Endothelial cell of umbilical vein (primary cell): ENCODE data around the gene DPP3. TPM values are rescaled to one million over a fixed set of nuclear protein-coding genes. Genes with fewer than 3 reads are reported as not detected.

Source experiments
- BruUV-seq: library from RNA; stranded (reverse); fragments of 400-500 nt; replicated peaks from 2 replicates; lab custom pipeline; 2021; lab: Mats Ljungman, UMichigan
- CTCF ChIA-PET: fragments of 300-600, 350-600 bp; sonication (Branson Sonifier 250); formaldehyde crosslinking; loops from one replicate; lab custom pipeline; 2021; ENCODE audit warnings: antibody characterized with exemption, inconsistent platforms; lab: Charles Lee
- POLR2A ChIA-PET: fragments of 300-600, 350-600 bp; sonication (Branson Sonifier 250); formaldehyde crosslinking; loops from one replicate; lab custom pipeline; 2021; ENCODE audit warnings: antibody characterized with exemption, inconsistent platforms; lab: Charles Lee
- DNase-seq: peaks from one replicate; pipeline ENCODE4 v3.0.0-alpha.2; 2011; ENCODE audit warnings: low read depth, low spot score
- FAIRE-seq: peaks from 2 replicates; lab custom pipeline; 2011; peaks lifted over from hg19 to GRCh38; lab: Jason Lieb, UNC
- H2AFZ ChIP-seq: 2 replicates; pipeline ENCODE4 v1.6.0; 2012; ENCODE audit warnings: low read depth, low read length, control low read depth, inconsistent platforms
- H3K27ac ChIP-seq: 2 replicates; pipeline ENCODE4 v1.5.1; 2011; ENCODE audit warnings: low read depth, mild to moderate bottlenecking, control low read depth, low read length, moderate library complexity; ENCODE audit not compliant: insufficient read depth
- H3K27me3 ChIP-seq, 2 experiments: 2 replicates each; pipeline versions ENCODE4 v1.6.0 to v1.6.1; 2011; ENCODE audit warnings: low read length in 2 of 2, mixed read lengths in 1 of 2; ENCODE audit not compliant: control insufficient read depth in 2 of 2, insufficient read depth in 2 of 2
- H3K36me3 ChIP-seq, 2 experiments: 2 replicates in 1 of 2; 3 replicates in 1 of 2; pipeline ENCODE4 v1.5.1; 2011; ENCODE audit warnings: low read length in 2 of 2, mild to moderate bottlenecking in 1 of 2, moderate library complexity in 1 of 2; ENCODE audit not compliant: control insufficient read depth in 2 of 2, insufficient read depth in 2 of 2; ENCODE audit errors: extremely low read depth in 1 of 2
- H3K4me1 ChIP-seq: 3 replicates; pipeline ENCODE4 v1.5.1; 2011; ENCODE audit warnings: mild to moderate bottlenecking, low read length; ENCODE audit not compliant: control insufficient read depth, insufficient read depth; ENCODE audit errors: extremely low read depth
- H3K4me2 ChIP-seq: 2 replicates; pipeline ENCODE4 v1.6.1; 2011; ENCODE audit warnings: low read length, control low read depth, mixed read lengths; ENCODE audit not compliant: insufficient read depth
- H3K4me3 ChIP-seq, 3 experiments: fragments of 200-600 bp in 1 of 3; sonication (generic), shearing (Covaris generic) in 1 of 3; replicated peaks in 1 of 3; 2 replicates each; pipeline ENCODE4 v1.5.1; 2011 to 2016; ENCODE audit warnings: control low read depth in 3 of 3, low read length in 3 of 3, mild to moderate bottlenecking in 2 of 3, inconsistent platforms in 1 of 3, low read depth in 1 of 3, moderate library complexity in 1 of 3; ENCODE audit not compliant: insufficient read depth in 1 of 3
- H3K79me2 ChIP-seq: 2 replicates; pipeline ENCODE4 v1.6.0; 2012; ENCODE audit warnings: low read length, inconsistent platforms; ENCODE audit not compliant: control insufficient read depth, insufficient read depth
- H3K9ac ChIP-seq: replicated peaks from 2 replicates; pipeline ENCODE3; 2011; ENCODE audit warnings: low read length, control low read depth; ENCODE audit not compliant: insufficient read depth; ENCODE audit errors: extremely low read depth
- H3K9me1 ChIP-seq: replicated peaks from 3 replicates; pipeline ENCODE4 v1.6.0; 2011; ENCODE audit warnings: mild to moderate bottlenecking, low read length; ENCODE audit not compliant: control insufficient read depth, insufficient read depth; ENCODE audit errors: extremely low read depth
- H3K9me3 ChIP-seq: replicated peaks from 2 replicates; pipeline ENCODE4 v1.5.1; 2012; ENCODE audit warnings: low read length, inconsistent platforms; ENCODE audit not compliant: control insufficient read depth, insufficient read depth
- H4K20me1 ChIP-seq: replicated peaks from 2 replicates; pipeline ENCODE3; 2011; ENCODE audit warnings: mild to moderate bottlenecking, low read length; ENCODE audit not compliant: control insufficient read depth, insufficient read depth; ENCODE audit errors: extremely low read depth
- EZH2 ChIP-seq: IDR thresholded peaks from 2 replicates; pipeline ENCODE4 v1.6.1; 2012; ENCODE audit warnings: borderline replicate concordance, low read depth, mild to moderate bottlenecking, moderate library complexity, low read length, inconsistent platforms; ENCODE audit not compliant: severe bottlenecking
- FOS ChIP-seq: IDR thresholded peaks from 2 replicates; pipeline ENCODE4 v1.6.1; 2011; ENCODE audit warnings: mild to moderate bottlenecking, low read length, moderate library complexity, borderline replicate concordance; ENCODE audit not compliant: insufficient read depth
- GATA2 ChIP-seq: IDR thresholded peaks from 2 replicates; pipeline ENCODE4 v1.7.0; 2011; ENCODE audit warnings: low read depth, mild to moderate bottlenecking, moderate library complexity, mixed read lengths, low read length; ENCODE audit not compliant: insufficient read length, insufficient read depth
- JUN ChIP-seq: IDR thresholded peaks from 2 replicates; pipeline ENCODE4 v1.6.1; 2011; ENCODE audit warnings: borderline replicate concordance, low read depth; ENCODE audit not compliant: insufficient read length, insufficient read depth
- MYC ChIP-seq: IDR thresholded peaks from one replicate; pipeline ENCODE4 v1.6.1; 2011; ENCODE audit warnings: mild to moderate bottlenecking, low read depth, low read length
- POLR2A ChIP-seq: IDR thresholded peaks from 2 replicates; pipeline ENCODE4 v1.6.1; 2012; ENCODE audit warnings: low read depth, mild to moderate bottlenecking, control low read depth, low read length
- POLR2AphosphoS5 ChIP-seq: IDR thresholded peaks from 2 replicates; pipeline ENCODE4 v1.6.1; 2012; ENCODE audit warnings: low read depth, mild to moderate bottlenecking, control low read depth, low read length, moderate library complexity; ENCODE audit not compliant: insufficient read depth
- dilution Hi-C: fragments of 300-500 bp; cut with MboI; formaldehyde crosslinking; loops from one replicate; pipeline ENCODE4 v1.15.0; 2019; ENCODE audit warnings: low sequenced_read_pairs; ENCODE audit not compliant: extremely low pct_ligation_motif_present
- intact Hi-C: fragments of 100-400 bp; cut with micrococcal nuclease; formaldehyde crosslinking; loops from one replicate; pipeline ENCODE4 v1.10.0; 2022
- polyA plus RNA-seq, 4 experiments: library from polyadenylated mRNA; depleted of rRNA in 3 of 4; stranded (reverse) in 3 of 4; unstranded in 1 of 4; fragments of >200 nt; gene quantifications; 2 replicates each; pipeline versions ENCODE4 v1.2.1 to v1.2.3, GENCODE V29; 2011 to 2012; ENCODE audit warnings: missing spikeins in 1 of 4
- total RNA-seq: library from RNA; stranded (reverse); gene quantifications from 2 replicates; pipeline ENCODE4 v1.2.3, GENCODE V29; 2021
- TF ChIP-seq, protein P1 (sequence below), 2 donors: IDR thresholded peaks; 1 replicate in 1 of 2; 2 replicates in 1 of 2; pipeline ENCODE4 v1.5.1; 2011; ENCODE audit warnings: low read length in 2 of 2, mild to moderate bottlenecking in 2 of 2, moderate library complexity in 2 of 2, control low read depth in 1 of 2, inconsistent platforms in 1 of 2, low read depth in 1 of 2; ENCODE audit not compliant: insufficient read depth in 1 of 2; ENCODE audit errors: extremely low read depth in 1 of 2
- TF ChIP-seq, protein P2 (sequence below): IDR thresholded peaks from 2 replicates; pipeline ENCODE4 v1.6.1; 2011; ENCODE audit not compliant: insufficient read depth, insufficient read length

DPP3 gene
- total and polyA plus RNA-seq, 2 donors (not counting 3 experiments of a cell fraction or from before 2014, with no cell fraction given) = 46.4 to 50.4 TPM

DNA sequence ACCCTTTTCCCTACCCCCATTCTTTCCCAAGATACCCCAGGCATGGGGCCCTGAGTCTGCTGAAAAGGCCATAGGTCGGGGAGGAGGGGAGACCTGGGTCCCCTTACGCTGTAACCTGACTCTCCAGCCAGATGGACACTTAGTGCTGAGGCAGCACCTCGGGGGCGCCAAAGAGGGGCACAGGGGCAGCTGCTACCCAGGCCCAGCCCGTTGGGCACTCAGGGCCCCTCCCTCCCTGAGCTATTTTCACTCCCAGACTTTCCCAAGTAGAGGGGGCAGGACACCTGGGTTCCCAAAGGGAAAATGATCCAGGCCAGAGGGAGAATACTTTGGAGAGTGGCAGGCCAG lies 67.4 kb downstream of the DPP3 start:
- TF ChIP-seq POLR2AphosphoS5 = no peak
- no peak for TF ChIP-seq GATA2
- no peak for TF ChIP-seq POLR2A
- TF ChIP-seq EZH2 = no peak
- TF ChIP-seq FOS = no peak
- TF ChIP-seq, protein P1, sequence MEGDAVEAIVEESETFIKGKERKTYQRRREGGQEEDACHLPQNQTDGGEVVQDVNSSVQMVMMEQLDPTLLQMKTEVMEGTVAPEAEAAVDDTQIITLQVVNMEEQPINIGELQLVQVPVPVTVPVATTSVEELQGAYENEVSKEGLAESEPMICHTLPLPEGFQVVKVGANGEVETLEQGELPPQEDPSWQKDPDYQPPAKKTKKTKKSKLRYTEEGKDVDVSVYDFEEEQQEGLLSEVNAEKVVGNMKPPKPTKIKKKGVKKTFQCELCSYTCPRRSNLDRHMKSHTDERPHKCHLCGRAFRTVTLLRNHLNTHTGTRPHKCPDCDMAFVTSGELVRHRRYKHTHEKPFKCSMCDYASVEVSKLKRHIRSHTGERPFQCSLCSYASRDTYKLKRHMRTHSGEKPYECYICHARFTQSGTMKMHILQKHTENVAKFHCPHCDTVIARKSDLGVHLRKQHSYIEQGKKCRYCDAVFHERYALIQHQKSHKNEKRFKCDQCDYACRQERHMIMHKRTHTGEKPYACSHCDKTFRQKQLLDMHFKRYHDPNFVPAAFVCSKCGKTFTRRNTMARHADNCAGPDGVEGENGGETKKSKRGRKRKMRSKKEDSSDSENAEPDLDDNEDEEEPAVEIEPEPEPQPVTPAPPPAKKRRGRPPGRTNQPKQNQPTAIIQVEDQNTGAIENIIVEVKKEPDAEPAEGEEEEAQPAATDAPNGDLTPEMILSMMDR (IDR thresholded peaks at IDR 0.05; ENCODE audit: extremely low read depth in 1 of 2, insufficient read depth in 1 of 2, low read depth in 1 of 2, low read length in 2 of 2) = no peak
- TF ChIP-seq JUN = no peak
- no peak for TF ChIP-seq MYC
- TF ChIP-seq, protein P2, sequence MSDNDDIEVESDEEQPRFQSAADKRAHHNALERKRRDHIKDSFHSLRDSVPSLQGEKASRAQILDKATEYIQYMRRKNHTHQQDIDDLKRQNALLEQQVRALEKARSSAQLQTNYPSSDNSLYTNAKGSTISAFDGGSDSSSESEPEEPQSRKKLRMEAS = no peak
- Histone ChIP-seq H3K4me1 (peaks cover 31% of the 10 kb centered on the region), H3K79me2 (peaks cover 5% of the 10 kb centered on the region), H3K9me1 (no peaks in the 10 kb centered on the region), H3K4me3 (no peak overlapping the region), H3K9ac (no peak overlapping the region), H3K27me3 (no peaks in the 10 kb centered on the region), H4K20me1 (no peaks in the 10 kb centered on the region), H3K9me3 (no peaks in the 10 kb centered on the region), H2AFZ (no peak overlapping the region), H3K4me2 (no peak overlapping the region), H3K27ac (no peak overlapping the region), H3K36me3 (no peaks in the 10 kb centered on the region)
- FAIRE-seq (no peak), DNase-seq (no peak)
- POLR2A ChIA-PET = no interaction called here
- CTCF ChIA-PET = no interaction called here
- dilution Hi-C loops = no loop called here
- no TSS peak for BruUV-seq
- intact Hi-C loops = loop anchor here (2.0 kb wide), 1 partner anchor 67 kb away; the partner anchor contains the start of gene DPP3
